ENCODE results near the gene TAC4.

The TAC4 gene

DNA sequence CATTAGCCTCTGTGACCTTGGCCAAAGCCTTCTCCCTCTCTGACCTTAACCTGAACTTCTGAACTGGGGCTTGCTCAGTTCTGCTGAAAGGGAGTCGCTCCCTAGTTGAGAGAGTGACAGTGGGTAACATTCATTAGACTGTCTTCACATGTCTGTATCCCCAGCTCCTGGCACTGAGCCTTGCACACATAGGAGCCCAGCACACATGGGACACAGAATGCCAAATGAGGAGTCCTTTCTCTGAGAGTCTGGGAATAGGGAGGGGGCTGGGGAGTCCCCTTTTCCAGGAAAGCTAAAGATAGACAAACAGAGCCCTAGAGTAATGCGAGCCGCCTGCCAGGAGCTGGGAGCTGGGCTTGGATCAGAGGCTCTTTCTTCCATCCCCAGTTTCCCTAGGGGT lies 2.5 kb downstream of the TAC4 start:
- no peak for DNase-seq (ENCODE audit: low read depth)
- H3K4me3 ChIP-seq (ENCODE audit: low read depth, low read length) = no peak overlapping the region
- TF ChIP-seq, protein P1, sequence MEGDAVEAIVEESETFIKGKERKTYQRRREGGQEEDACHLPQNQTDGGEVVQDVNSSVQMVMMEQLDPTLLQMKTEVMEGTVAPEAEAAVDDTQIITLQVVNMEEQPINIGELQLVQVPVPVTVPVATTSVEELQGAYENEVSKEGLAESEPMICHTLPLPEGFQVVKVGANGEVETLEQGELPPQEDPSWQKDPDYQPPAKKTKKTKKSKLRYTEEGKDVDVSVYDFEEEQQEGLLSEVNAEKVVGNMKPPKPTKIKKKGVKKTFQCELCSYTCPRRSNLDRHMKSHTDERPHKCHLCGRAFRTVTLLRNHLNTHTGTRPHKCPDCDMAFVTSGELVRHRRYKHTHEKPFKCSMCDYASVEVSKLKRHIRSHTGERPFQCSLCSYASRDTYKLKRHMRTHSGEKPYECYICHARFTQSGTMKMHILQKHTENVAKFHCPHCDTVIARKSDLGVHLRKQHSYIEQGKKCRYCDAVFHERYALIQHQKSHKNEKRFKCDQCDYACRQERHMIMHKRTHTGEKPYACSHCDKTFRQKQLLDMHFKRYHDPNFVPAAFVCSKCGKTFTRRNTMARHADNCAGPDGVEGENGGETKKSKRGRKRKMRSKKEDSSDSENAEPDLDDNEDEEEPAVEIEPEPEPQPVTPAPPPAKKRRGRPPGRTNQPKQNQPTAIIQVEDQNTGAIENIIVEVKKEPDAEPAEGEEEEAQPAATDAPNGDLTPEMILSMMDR (IDR thresholded peaks at IDR 0.05; ENCODE audit: low read depth, low read length, missing control alignments) = no peak

DNA sequence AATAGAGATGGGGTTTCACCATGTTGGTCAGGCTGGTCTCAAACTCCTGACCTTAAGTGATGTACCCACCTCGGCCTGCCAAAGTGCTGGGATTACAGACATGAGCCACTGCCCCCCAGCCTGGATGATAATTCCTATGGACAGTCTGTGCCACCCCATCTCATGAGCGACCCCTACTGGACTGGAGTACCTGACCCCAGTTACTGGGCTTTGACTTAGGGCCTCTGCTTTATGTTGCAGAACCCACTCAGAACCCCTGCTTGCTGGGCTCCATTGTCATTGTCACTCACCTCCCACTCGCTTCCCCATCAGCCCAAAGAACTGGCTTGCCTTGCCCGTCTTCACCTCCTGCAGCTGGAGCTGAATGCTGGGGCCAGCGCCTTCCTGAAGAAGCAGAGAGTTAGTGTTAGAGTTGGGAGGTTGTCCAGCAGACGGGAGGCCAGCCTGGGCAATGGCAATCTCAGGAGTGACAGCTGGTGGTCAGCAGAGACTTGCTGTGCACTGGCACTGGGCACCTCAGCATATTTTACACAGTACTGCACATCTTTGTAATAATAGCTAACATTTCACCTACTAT lies 4.0 kb downstream of the TAC4 start:
- TF ChIP-seq, protein P1 (IDR thresholded peaks at IDR 0.05; ENCODE audit: low read depth, low read length, missing control alignments) = peak; percentile 66
- DNase-seq (ENCODE audit: low read depth) = no peak
- H3K4me3 ChIP-seq (ENCODE audit: low read depth, low read length) = no peak overlapping the region

DNA sequence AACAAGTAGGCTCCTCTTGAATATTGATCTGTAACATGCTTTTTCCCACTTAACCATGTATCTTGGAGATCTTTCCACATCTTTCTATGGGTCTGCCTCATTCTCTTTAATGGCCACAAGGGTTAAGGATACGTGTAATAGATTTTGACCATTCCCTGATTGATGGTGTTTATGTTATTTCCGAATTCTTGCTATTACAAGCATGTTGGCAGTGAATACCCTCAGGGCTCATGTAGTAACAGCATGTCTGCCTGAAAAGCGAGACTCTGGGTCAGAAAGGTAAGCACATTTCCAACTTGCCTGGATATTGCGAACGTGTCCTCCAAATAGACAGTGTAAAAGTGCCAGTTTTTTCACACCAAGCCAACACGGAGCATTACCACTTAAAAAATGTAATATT lies 5.0 kb downstream of the TAC4 start:
- DNase-seq (ENCODE audit: low read depth) = no peak
- no peak overlapping the region for H3K4me3 ChIP-seq (ENCODE audit: low read depth, low read length)
- TF ChIP-seq, protein P1 (IDR thresholded peaks at IDR 0.05; ENCODE audit: low read depth, low read length, missing control alignments) = no peak

DNA sequence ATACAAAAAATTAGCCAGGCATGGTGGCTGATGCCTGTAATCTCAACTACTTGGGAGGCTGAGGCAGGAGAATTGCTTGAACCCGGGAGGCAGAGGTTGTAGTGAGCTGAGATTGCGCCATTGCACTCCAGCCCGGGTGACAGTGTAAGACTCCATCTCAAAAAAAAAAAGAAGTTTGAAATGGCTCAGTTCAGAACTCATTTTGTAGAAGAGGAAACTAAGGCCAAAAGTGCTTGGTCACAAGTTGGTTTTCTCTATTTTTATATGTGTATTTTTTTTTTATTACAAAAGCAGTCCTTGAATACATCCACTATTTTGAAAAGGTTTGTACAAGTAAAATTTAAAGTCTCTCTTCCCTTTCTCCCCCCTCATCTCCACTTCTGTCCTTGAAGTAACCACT lies 5.5 kb downstream of the TAC4 start:
- H3K4me3 ChIP-seq (ENCODE audit: low read depth, low read length) = no peak overlapping the region
- TF ChIP-seq, protein P1 (IDR thresholded peaks at IDR 0.05; ENCODE audit: low read depth, low read length, missing control alignments) = no peak
- DNase-seq (ENCODE audit: low read depth) = no peak

DNA sequence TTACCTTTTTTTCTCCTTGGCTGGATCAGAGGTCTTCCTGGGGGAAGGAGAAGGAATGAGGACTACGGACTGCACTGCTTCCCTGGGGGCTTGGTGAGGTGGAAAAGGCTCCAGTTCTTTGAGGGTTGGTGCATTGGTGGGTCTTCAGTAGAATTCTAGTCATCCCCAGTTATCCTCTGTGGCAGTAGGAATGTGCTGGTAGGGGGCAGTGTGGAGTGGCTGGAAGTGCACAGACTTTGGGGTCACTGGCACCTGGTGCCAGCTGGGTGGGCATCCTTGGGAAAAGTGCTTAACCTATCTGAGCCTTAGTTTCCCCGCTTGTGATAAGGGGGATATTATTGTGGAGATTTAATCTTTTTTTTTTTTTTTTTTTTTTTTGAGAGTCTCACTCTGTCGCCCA lies 6.3 kb downstream of the TAC4 start:
- no peak overlapping the region for H3K4me3 ChIP-seq (ENCODE audit: low read depth, low read length)
- TF ChIP-seq, protein P1 (IDR thresholded peaks at IDR 0.05; ENCODE audit: low read depth, low read length, missing control alignments) = no peak
- DNase-seq (ENCODE audit: low read depth) = no peak

DNA sequence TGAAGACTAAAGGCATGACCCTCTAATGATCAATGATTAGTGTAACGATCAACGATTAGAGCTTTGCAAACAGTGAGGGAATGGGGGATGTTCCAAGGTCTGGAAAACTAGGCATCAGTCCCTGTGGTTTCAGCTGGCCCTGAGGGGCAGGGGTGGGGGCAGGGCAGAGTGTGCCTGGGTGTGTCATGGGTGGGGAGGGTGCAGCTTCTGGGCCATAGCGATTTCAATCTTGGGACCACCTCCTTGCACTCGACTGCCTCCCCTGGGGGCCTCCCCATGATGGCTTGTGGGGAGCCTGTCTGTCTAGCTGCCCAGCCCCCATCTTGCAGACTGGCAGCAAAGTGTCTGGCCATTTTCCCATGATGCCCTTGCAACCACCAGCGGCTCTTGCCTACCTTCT lies 8.4 kb downstream of the TAC4 start:
- no peak for DNase-seq (ENCODE audit: low read depth)
- H3K4me3 ChIP-seq (ENCODE audit: low read depth, low read length) = no peak overlapping the region
- TF ChIP-seq, protein P1 (IDR thresholded peaks at IDR 0.05; ENCODE audit: low read depth, low read length, missing control alignments) = no peak
